Measurements from ENCODE around the gene FSTL4. TPM values are rescaled to one million over a fixed set of nuclear protein-coding genes. Genes with fewer than 3 reads are reported as not detected.

FSTL4 gene
- polyA plus RNA-seq, 1 donor (not counting 4 experiments of a cell fraction or from before 2014, with no cell fraction given): 1.7 TPM

- H3K27me3 ChIP-seq (ENCODE audit: control insufficient read depth, extremely low read depth, insufficient read depth, low read length): peaks cover 11% of the 10 kb centered on the region
- no peak for DNase-seq (ENCODE audit: low read depth, low spot score)
- H3K27ac ChIP-seq (ENCODE audit: control insufficient read depth, insufficient read depth, low read length): no peak overlapping the region
- no peaks in the 10 kb centered on the region for H3K79me2 ChIP-seq (ENCODE audit: control insufficient read depth, insufficient read depth, low read length)
- no peak overlapping the region for H3K4me3 ChIP-seq (ENCODE audit: control insufficient read depth in 2 of 3, extremely low read depth in 1 of 3, insufficient read depth in 2 of 3, low read depth in 1 of 3, low read length in 3 of 3)
- no peak overlapping the region for H3K4me2 ChIP-seq (ENCODE audit: control insufficient read depth, extremely low read depth, insufficient read depth, low read depth, low read length)
- H3K9me1 ChIP-seq (ENCODE audit: control insufficient read depth, extremely low read depth, insufficient read depth, low read length): no peaks in the 10 kb centered on the region
- dilution Hi-C loops (cut with MboI; ENCODE audit: extremely low pct_ligation_motif_present, low sequenced_read_pairs): no loop called here
- FAIRE-seq: no peak
- H3K4me1 ChIP-seq (ENCODE audit: control insufficient read depth, extremely low read depth, insufficient read depth, low read length): no peaks in the 10 kb centered on the region
- no peak for TF ChIP-seq CTCF (optimal IDR thresholded peaks at IDR 0.05 in 1 of 3, IDR thresholded peaks at IDR 0.05 in 1 of 3, conservative IDR thresholded peaks at IDR 0.05 in 1 of 3; ENCODE audit: extremely low read depth in 1 of 3, insufficient read depth in 2 of 3, low read length in 3 of 3)
- no peak for TF ChIP-seq EZH2 (IDR thresholded peaks at IDR 0.05; ENCODE audit: low read length)
- no peaks in the 10 kb centered on the region for H3K36me3 ChIP-seq (ENCODE audit: control insufficient read depth in 2 of 2, extremely low read depth in 1 of 2, insufficient read depth in 2 of 2, low read length in 2 of 2)
- no peak overlapping the region for H3K9ac ChIP-seq (ENCODE audit: control insufficient read depth, extremely low read depth, insufficient read depth, low read length)
- no peak overlapping the region for H2AFZ ChIP-seq (ENCODE audit: control insufficient read depth, low read length)
- H4K20me1 ChIP-seq (ENCODE audit: control insufficient read depth, extremely low read depth, insufficient read depth, low read length): no peaks in the 10 kb centered on the region
- H3K9me3 ChIP-seq (ENCODE audit: control insufficient read depth, low read depth, low read length): no peaks in the 10 kb centered on the region
Observed at GRCh38 chr5:133509742-133510079, 102.6 kb downstream of the FSTL4 start.

- DNase-seq (ENCODE audit: low read depth, low spot score): no peak
- Histone ChIP-seq H3K4me2 (ENCODE audit: control insufficient read depth, extremely low read depth, insufficient read depth, low read depth, low read length) (no peak overlapping the region), H3K9me1 (ENCODE audit: control insufficient read depth, extremely low read depth, insufficient read depth, low read length) (no peaks in the 10 kb centered on the region), H2AFZ (ENCODE audit: control insufficient read depth, low read length) (no peak overlapping the region), H4K20me1 (ENCODE audit: control insufficient read depth, extremely low read depth, insufficient read depth, low read length) (no peaks in the 10 kb centered on the region), H3K36me3 (ENCODE audit: control insufficient read depth in 2 of 2, extremely low read depth in 1 of 2, insufficient read depth in 2 of 2, low read length in 2 of 2) (no peaks in the 10 kb centered on the region), H3K27ac (ENCODE audit: control insufficient read depth, insufficient read depth, low read length) (no peak overlapping the region), H3K4me1 (ENCODE audit: control insufficient read depth, extremely low read depth, insufficient read depth, low read length) (no peaks in the 10 kb centered on the region), H3K9ac (ENCODE audit: control insufficient read depth, extremely low read depth, insufficient read depth, low read length) (no peak overlapping the region), H3K4me3 (ENCODE audit: control insufficient read depth in 2 of 3, extremely low read depth in 1 of 3, insufficient read depth in 2 of 3, low read depth in 1 of 3, low read length in 3 of 3) (no peak overlapping the region), H3K9me3 (ENCODE audit: control insufficient read depth, low read depth, low read length) (no peaks in the 10 kb centered on the region), H3K27me3 (ENCODE audit: control insufficient read depth, extremely low read depth, insufficient read depth, low read length) (peaks cover 11% of the 10 kb centered on the region), H3K79me2 (ENCODE audit: control insufficient read depth, insufficient read depth, low read length) (no peaks in the 10 kb centered on the region)
- TF ChIP-seq CTCF (optimal IDR thresholded peaks at IDR 0.05 in 1 of 3, IDR thresholded peaks at IDR 0.05 in 1 of 3, conservative IDR thresholded peaks at IDR 0.05 in 1 of 3; ENCODE audit: extremely low read depth in 1 of 3, insufficient read depth in 2 of 3, low read length in 3 of 3): no peak
- no peak for FAIRE-seq
- dilution Hi-C loops (cut with MboI; ENCODE audit: extremely low pct_ligation_motif_present, low sequenced_read_pairs): no loop called here
Observed at GRCh38 chr5:133508845-133509741, 103.2 kb downstream of the FSTL4 start.

Data from keratinocyte (primary cell).